D721Med (cell line): ENCODE results near the gene PGRMC2.
"Not testable (repeated sequence)": the region's sequence is repeated elsewhere in the genome, so short reads cannot be mapped to it uniquely, and the experiment has no call there.

ENCODE experiments used
- DNase-seq: peaks from one replicate; pipeline ENCODE4 v3.0.0; 2011; ENCODE audit warnings: low spot score; ENCODE audit not compliant: insufficient read length
- FAIRE-seq: peaks from 2 replicates; lab custom pipeline; 2011; peaks lifted over from hg19 to GRCh38; lab: Jason Lieb, UNC
- TF ChIP-seq, protein P1 (sequence below): IDR thresholded peaks from 2 replicates; pipeline ENCODE4 v1.5.1; 2012; ENCODE audit warnings: mild to moderate bottlenecking, control low read depth; ENCODE audit not compliant: insufficient read depth; ENCODE audit errors: missing control alignments

PGRMC2 gene

GRCh38 chr4:128275346-128275745, 12.3 kb downstream of the PGRMC2 start:
- TF ChIP-seq, protein P1, sequence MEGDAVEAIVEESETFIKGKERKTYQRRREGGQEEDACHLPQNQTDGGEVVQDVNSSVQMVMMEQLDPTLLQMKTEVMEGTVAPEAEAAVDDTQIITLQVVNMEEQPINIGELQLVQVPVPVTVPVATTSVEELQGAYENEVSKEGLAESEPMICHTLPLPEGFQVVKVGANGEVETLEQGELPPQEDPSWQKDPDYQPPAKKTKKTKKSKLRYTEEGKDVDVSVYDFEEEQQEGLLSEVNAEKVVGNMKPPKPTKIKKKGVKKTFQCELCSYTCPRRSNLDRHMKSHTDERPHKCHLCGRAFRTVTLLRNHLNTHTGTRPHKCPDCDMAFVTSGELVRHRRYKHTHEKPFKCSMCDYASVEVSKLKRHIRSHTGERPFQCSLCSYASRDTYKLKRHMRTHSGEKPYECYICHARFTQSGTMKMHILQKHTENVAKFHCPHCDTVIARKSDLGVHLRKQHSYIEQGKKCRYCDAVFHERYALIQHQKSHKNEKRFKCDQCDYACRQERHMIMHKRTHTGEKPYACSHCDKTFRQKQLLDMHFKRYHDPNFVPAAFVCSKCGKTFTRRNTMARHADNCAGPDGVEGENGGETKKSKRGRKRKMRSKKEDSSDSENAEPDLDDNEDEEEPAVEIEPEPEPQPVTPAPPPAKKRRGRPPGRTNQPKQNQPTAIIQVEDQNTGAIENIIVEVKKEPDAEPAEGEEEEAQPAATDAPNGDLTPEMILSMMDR = no peak
- FAIRE-seq = no peak
- DNase-seq = no peak

DNA sequence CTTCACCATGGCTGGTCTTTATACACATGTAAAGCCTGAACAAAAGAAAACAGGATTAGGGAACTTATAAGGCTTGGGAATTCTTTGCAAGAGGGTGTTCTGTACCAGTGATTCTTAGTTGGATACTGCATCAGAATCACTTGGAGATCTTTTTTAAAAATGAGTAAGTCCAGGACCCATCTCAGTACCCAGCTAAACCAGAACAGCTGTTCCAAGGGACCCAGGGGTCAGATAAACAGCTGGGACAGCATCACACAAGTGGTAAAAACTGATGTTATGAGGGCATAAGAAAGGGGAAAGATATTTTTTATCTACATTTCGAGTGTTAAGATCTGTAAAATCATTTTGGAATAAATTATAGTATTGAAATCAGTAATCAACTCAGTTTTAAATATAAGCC, 16.1 kb downstream of the PGRMC2 start:
- TF ChIP-seq, protein P1 = no peak

DNA sequence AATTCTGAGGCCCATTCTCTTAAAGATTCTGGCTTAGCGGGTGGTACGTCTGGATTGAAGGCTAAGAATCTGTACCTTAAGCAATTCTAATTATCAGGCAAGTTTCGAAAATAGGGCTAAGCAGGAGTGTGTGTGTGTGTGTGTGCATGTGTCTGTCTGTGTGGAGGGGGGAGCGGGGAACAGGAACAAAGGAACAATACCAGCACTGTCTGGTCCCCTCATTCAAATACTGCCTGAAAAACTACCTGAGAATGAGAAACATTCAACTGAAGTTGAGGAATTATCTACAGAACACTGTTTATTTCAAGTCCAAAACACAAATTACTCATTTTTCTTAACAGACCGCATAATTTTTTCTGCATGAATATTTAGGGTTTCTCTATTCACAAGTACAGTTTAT, 18.6 kb downstream of the PGRMC2 start:
- DNase-seq (no peak), FAIRE-seq (peak; percentile 16)
- TF ChIP-seq, protein P1 = no peak

More for the DNA sequence above, 16.1 kb downstream of the PGRMC2 start:
- DNase-seq (no peak), FAIRE-seq (no peak)

GRCh38 chr4:128267745-128268144, 19.9 kb downstream of the PGRMC2 start:
- TF ChIP-seq, protein P1 = no peak
- DNase-seq = no peak
- no peak for FAIRE-seq

GRCh38 chr4:128267171-128267570, 20.4 kb downstream of the PGRMC2 start:
- FAIRE-seq, DNase-seq: not testable (repeated sequence)

DNA sequence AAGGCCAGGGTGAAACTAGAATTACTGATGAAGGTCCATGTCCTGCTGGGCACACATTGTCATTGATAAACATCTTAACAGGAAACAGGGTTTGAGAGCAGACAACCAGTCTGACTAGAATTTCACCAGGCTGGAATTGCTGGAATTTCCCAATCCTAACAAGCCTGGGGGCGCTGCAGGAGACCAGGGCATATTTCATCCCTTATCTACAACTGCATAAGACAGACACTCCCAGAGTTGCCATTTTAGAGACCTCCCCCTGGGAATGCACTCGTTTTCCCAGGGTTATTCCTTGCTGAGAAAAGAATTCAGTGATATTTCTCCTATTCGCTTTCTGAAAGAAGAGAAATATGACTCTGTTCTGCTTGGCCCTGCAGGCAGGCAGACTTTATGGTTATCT, 22.1 kb downstream of the PGRMC2 start:
- not testable (repeated sequence) for DNase-seq, FAIRE-seq

DNA sequence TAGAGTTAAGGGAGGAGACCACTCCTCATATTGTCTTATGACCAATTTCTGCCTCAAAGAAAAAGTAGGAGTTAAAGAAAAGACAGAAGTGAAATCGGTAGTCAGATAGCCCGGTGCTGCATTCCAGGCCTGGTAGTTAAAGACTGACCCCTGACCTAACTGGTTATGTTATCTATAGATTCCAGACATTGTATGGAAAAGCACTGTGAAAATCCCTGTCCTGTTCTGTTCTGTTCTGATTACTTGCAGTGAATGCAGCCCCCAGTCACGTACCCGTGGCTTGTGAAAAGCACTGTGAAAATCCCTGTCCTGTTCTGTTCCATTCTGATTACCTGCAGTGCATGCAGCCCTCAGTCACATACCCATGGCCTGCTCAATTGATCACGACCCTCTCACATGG, 27.7 kb downstream of the PGRMC2 start:
- DNase-seq, FAIRE-seq: not testable (repeated sequence)

DNA sequence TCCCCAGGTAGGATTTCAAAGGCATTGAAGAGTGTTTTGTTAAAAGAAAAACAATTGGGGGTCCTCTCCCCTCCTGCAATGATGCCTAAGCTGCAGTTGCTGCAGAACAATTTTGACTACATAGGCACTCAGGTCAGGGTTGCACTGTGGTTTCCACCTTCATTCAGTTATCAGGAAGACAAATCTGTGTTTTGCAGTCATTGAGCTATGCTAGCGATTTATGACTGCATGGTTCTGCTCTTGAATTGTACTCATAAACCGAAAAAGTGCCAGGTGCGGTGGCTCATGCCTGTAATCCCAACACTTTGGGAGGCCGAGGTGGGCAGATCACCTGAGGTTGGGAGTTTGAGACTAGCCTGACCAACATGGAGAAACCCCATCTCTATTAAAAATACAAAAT, 29.4 kb downstream of the PGRMC2 start:
- DNase-seq, FAIRE-seq: not testable (repeated sequence)

- DNase-seq (no peak), FAIRE-seq (peak; percentile 58)
- TF ChIP-seq, protein P1 = no peak
Measured at GRCh38 chr4:128256539-128256938, 31.1 kb downstream of the PGRMC2 start.

- no peak for DNase-seq
- no peak for FAIRE-seq
- TF ChIP-seq, protein P1 = no peak
Measured at GRCh38 chr4:128255906-128256305, 31.7 kb downstream of the PGRMC2 start.
